ENCODE results near the gene CCNDBP1.
"Not testable (repeated sequence)": the region's sequence is repeated elsewhere in the genome, so short reads cannot be mapped to it uniquely, and the experiment has no call there.

The CCNDBP1 gene

GRCh38 chr15:43218908-43219706, 33.9 kb downstream of the CCNDBP1 start:
- DNase-seq: no peak

GRCh38 chr15:43219929-43220928, 35.0 kb downstream of the CCNDBP1 start:
- DNase-seq: no peak

- DNase-seq: no peak
Measured at GRCh38 chr15:43220991-43221403, 35.8 kb downstream of the CCNDBP1 start, which contains the start of gene EPB42. Gene EPB42 (minus strand): TSS chr15:43221018. CDS start chr15:43220825, 193 bp downstream.

- DNase-seq: no peak
Measured at GRCh38 chr15:43221422-43221821, 36.2 kb downstream of the CCNDBP1 start.

- DNase-seq: no peak
Measured at GRCh38 chr15:43225201-43225949, 40.2 kb downstream of the CCNDBP1 start.

GRCh38 chr15:43225950-43226255, 40.7 kb downstream of the CCNDBP1 start:
- not testable (repeated sequence) for DNase-seq

GRCh38 chr15:43226436-43227305, 41.5 kb downstream of the CCNDBP1 start:
- no peak for DNase-seq

- DNase-seq: no peak
Measured at GRCh38 chr15:43229977-43230376, 44.8 kb downstream of the CCNDBP1 start.

GRCh38 chr15:43230640-43231115, 45.5 kb downstream of the CCNDBP1 start:
- no peak for DNase-seq

GRCh38 chr15:43232289-43232874, 47.2 kb downstream of the CCNDBP1 start:
- no peak for DNase-seq

- DNase-seq: no peak
Measured at GRCh38 chr15:43235536-43235935, 50.3 kb downstream of the CCNDBP1 start.

- no peak for DNase-seq
Measured at GRCh38 chr15:43237842-43238470, 52.8 kb downstream of the CCNDBP1 start.

GRCh38 chr15:43238671-43239131, 53.5 kb downstream of the CCNDBP1 start:
- no peak for DNase-seq

- DNase-seq: no peak
Measured at GRCh38 chr15:43239732-43240491, 54.7 kb downstream of the CCNDBP1 start.

GRCh38 chr15:43241100-43241499, 55.9 kb downstream of the CCNDBP1 start:
- DNase-seq: no peak

GRCh38 chr15:43242616-43243015, 57.4 kb downstream of the CCNDBP1 start:
- no peak for DNase-seq

GRCh38 chr15:43243020-43243645, 57.9 kb downstream of the CCNDBP1 start:
- no peak for DNase-seq

GRCh38 chr15:43244092-43244491, 58.9 kb downstream of the CCNDBP1 start:
- no peak for DNase-seq

- DNase-seq: no peak
Measured at GRCh38 chr15:43246261-43246774, 61.1 kb downstream of the CCNDBP1 start.

Measured in NCI-H748 treated with DMSO at 0.1 percent for 48 hours (cell line).